B cell (primary cell): ENCODE results near the gene PLXNA3.

Source experiments
- CTCF ChIP-seq: fragments of 200-600 bp; IDR thresholded peaks from one replicate; pipeline ENCODE4 v1.8.0; 2022; ENCODE audit warnings: antibody characterized with exemption, mild to moderate bottlenecking
- EZH2 ChIP-seq: IDR thresholded peaks from 2 replicates; pipeline ENCODE4 v1.6.1; 2012; ENCODE audit warnings: borderline replicate concordance, low read depth, mild to moderate bottlenecking, moderate library complexity, low read length; ENCODE audit not compliant: insufficient read depth, poor library complexity, severe bottlenecking

DNA sequence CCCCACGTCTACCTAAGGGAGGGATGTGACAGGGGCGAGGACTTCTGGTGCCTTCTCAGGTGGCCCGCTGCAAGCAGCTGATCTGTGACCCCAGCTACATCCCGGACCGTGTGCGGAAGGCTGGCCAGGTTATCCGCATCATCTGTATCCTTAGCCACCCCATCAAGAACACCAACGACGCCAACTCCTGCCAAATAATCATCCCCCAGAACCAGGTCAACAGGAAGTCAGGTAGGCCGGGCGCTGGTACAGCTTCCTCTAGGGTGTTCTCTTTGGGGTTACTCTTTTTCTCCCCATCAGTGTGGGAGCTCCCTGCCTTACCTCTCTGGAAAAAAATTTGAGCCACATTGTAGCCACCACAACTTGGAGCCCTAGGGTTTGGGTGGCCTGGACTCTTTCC, 16.5 kb upstream of the PLXNA3 start:
- TF ChIP-seq CTCF (no peak), EZH2 (no peak)
